LHCN-M2 (cell line): ENCODE data around the gene PHF3. TPM values are rescaled to one million over a fixed set of nuclear protein-coding genes. Genes with fewer than 3 reads are reported as not detected.
"Not testable (repeated sequence)": the region's sequence is repeated elsewhere in the genome, so short reads cannot be mapped to it uniquely, and the experiment has no call there.

Source experiments
- DNase-seq: peaks from one replicate; pipeline ENCODE4 v3.0.0-alpha.2; 2012; ENCODE audit warnings: low read depth
- total RNA-seq: library from RNA; depleted of rRNA; stranded (reverse); fragments of >200 nt; gene quantifications from 2 replicates; pipeline ENCODE4 v1.2.3, GENCODE V29; 2014

PHF3 gene
- total RNA-seq, 1 experiment from 2014 or later: 31.7 TPM

DNA sequence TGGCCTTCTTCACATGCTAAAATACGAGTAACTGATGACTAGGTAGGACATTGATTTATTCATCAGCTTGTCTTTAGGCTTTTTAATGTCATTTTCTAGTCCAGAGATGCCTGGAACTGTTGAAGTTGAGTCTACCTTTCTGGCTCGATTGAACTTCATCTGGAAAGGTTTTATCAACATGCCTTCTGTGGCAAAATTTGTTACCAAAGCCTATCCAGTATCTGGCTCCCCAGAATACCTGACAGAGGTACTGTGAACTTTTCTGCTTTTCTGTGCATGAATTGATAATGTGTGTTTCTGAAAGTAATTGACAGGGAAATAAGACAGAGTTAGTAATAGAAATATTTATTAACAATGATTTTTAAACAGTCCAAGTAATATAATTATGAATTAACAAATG, 71.0 kb downstream of the PHF3 start:
- DNase-seq: no peak

DNA sequence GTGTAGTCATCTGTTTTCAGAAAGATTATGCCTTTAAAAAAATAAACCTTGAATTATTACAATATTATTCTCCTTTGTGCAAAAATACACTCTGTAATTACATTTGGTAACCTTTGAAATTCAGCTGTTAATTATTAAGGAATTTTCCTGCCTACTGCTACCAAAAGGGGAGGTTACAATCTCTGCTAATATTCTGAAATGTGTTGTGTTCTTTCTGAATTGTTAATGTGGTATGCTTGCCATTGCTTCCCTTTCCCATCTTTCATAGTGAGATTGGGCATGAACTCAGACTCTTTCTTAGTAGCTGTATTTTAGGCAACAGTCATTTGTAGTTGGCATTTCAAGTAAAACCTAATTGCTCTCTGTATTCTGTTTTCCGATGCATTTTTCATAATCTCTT, 73.0 kb downstream of the PHF3 start:
- DNase-seq: no peak

- no peak for DNase-seq
These were observed 73.5 kb downstream of the PHF3 start for GRCh38 chr6:63709148-63709547.

- DNase-seq: no peak
These were observed 77.7 kb downstream of the PHF3 start for GRCh38 chr6:63713332-63713731.

DNA sequence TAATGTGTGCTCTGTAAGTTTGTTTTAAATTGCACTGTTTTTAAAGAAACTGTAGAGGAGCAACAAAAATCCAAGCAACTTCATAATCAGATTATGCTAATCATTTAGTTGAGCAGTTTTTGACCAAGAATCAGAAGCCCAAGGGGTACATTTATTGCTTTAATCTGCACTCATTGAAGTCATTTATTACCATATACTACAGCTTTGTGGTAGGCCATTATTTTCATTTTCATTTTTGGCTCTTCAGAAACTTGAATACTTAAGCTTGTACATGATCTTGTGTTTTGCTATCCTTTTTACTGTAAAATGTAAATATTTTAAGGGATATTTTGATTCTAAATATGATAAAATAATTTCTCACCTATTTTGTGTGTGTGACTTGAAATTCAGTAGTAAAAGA, 78.5 kb downstream of the PHF3 start:
- no peak for DNase-seq

GRCh38 chr6:63716169-63716568, 80.6 kb downstream of the PHF3 start:
- DNase-seq: no peak

DNA sequence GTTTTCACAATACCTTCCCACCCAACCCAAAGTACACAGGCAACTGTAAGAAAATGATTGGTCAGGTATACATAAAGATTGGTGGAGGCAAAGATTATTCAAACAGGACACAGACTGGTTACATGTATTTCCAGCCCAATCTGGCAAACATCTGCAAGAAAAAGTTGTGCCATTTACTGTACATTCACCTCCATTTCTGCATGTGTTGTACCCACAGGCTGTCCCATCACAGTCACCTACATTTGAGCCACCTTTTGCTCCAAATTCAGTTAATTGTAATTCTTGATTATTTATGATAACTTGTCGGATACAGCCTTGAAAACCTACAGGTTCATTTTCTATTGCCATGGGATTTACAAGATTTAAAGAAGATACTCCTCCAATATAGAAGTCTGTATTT, 85.6 kb downstream of the PHF3 start:
- no peak for DNase-seq

GRCh38 chr6:63724721-63725120, 89.1 kb downstream of the PHF3 start:
- DNase-seq: no peak

DNA sequence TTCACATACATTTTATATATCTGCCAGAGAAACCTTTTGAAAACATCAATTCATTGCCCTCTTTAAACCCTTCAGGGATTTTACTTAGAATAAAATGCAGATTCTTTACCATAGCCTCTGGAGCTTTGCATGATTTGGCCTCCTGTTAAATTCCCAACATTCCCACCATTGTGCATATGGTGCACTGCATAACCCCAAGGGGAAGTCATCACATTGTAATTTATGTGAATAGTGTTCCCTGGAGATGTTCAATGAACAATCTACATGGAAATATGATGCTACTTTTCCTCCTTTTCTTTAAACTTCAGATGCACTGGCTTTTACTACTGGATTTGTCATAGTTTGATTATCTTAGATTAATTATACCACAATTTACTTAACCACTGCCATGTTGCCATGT, 94.7 kb downstream of the PHF3 start:
- DNase-seq: no peak

- peak; percentile 38 for DNase-seq
These were observed 96.3 kb downstream of the PHF3 start for GRCh38 chr6:63731930-63732329.

GRCh38 chr6:63732336-63732735, 96.7 kb downstream of the PHF3 start:
- peak; percentile 28 for DNase-seq

GRCh38 chr6:63734923-63735322, 99.3 kb downstream of the PHF3 start:
- DNase-seq: no peak

DNA sequence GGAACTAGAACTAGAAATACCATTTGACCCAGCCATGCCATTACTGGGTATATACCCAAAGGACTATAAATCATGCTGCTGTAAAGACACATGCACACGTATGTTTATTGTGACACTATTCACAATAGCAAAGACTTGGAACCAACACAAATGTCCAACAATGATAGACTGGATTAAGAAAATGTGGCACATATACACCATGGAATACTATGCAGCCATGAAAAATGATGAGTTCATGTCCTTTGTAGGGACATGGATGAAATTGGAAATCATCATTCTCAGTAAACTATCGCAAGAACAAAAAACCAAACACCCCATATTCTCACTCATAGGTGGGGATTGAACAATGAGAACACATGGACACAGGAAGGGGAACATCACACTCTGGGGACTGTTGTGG, 102.6 kb downstream of the PHF3 start:
- DNase-seq: not testable (repeated sequence)

GRCh38 chr6:63739094-63739687, 103.6 kb downstream of the PHF3 start:
- DNase-seq: no peak

DNA sequence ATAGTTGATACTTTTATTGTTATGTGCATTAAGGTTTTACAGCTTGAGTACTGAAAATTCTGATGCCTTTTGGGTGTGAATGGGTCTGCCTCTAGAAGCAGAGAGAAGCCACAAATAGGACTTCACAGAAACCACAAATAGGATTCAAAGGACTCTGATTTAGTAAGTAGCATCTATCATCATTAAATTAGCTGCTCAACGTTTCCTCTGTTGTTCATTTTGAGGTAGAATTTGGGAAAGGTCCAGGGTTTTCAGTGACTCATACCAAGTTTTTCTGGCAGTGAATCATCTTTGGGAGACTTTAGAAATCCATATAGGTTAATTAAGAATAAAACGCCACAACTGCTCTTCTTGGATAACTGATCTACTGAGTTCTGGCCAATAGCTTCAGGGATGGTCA, 105.1 kb downstream of the PHF3 start:
- peak; percentile 82 for DNase-seq

- DNase-seq: no peak
These were observed 106.5 kb downstream of the PHF3 start for GRCh38 chr6:63742060-63742459.

- DNase-seq: no peak
These were observed 108.1 kb downstream of the PHF3 start for GRCh38 chr6:63743691-63744090.

GRCh38 chr6:63744810-63745209, 109.2 kb downstream of the PHF3 start:
- DNase-seq: no peak

GRCh38 chr6:63745784-63746183, 110.2 kb downstream of the PHF3 start:
- no peak for DNase-seq

DNA sequence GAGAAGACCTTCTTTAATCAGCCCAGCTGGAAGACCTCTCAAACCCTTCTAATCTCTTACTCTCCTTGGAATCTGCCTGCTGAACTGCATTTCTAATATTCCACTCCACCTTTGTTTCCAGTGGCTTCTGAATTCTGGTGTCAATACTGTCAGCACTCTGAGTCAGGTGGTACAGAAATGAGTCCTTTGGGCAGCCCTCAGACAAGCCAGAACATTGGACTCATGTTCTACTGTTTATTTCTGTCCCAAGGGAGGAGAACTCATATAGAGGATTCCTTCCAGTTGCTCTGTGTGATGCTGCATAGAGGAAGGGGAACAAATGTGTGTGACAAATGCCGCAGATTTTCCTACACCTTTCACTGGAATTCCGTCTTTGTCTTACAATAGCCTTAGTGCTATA, 114.8 kb downstream of the PHF3 start:
- peak; percentile 38 for DNase-seq

- not testable (repeated sequence) for DNase-seq
These were observed 121.7 kb downstream of the PHF3 start for GRCh38 chr6:63757275-63757674.

DNA sequence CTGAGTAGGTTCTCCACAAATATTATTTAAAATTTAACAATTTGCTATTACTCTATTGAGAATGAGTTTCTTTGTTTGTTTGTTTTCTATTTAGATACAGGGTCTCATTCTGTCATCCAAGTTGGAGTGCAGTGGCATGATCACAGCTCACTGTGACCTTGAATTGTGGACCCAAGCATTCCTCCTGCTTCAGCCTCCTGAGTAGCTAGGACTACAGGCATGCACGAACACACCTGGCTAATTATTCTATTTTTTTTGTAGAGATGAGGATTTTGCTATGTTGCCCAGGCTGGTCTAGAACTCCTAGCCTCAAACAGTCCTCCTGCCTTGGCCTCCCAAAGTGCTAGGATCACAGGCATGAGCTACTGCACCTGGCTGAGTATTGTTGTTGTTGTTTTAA, 122.2 kb downstream of the PHF3 start:
- DNase-seq: no peak

GRCh38 chr6:63759605-63760105, 124.1 kb downstream of the PHF3 start:
- peak; percentile 11 for DNase-seq

GRCh38 chr6:63760199-63760598, 124.6 kb downstream of the PHF3 start:
- no peak for DNase-seq
